ENCODE measurements around the gene SPTY2D1.

DNA sequence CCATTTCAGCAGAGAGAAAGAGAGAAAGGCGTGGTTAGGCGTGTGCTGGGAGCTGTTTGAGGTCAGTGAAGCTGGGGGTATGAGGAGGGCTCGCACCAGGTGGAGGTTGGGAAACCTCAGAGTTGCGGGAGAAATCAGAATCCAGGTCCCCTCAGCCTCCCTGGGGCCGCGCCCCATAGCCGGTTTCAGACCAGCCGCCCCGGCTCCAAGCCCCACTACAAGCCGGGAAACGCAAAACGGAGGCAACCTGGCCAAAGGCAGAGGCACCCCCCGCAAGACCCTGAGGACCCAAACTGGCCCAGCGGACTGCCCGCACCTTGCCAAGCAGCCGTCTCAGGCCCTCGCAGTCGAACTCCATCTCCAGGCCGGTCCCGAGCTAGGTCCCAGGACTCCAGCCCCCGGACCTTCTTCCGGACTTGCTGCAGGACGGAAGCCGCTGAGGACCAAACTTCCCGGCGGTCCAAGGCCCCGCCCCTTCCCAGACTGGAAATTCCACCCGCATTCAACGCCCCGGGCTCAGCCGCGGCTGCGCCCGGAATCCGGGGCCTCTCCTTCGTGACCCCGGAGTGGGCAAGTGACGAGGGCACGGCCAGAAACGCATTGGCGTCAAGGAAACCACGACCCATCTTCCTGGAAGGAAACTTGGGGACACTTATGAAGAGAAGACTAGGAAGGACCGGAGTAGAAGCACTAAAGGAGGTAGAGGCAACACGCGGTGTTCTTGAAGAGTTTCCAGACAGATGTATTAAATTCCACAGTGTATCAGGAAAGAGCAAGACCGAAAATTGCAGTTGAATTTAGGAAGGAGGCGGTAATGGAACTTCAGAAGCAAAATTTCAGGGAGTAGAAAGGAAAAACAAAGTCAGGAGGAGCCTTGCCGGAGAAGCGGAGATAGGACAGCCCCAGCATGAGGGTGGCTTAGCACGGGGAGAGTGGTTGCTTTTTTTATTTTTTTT lies 45.6 kb downstream of the SPTY2D1 start, which contains the start of gene UEVLD:
- TF ChIP-seq, protein P1, sequence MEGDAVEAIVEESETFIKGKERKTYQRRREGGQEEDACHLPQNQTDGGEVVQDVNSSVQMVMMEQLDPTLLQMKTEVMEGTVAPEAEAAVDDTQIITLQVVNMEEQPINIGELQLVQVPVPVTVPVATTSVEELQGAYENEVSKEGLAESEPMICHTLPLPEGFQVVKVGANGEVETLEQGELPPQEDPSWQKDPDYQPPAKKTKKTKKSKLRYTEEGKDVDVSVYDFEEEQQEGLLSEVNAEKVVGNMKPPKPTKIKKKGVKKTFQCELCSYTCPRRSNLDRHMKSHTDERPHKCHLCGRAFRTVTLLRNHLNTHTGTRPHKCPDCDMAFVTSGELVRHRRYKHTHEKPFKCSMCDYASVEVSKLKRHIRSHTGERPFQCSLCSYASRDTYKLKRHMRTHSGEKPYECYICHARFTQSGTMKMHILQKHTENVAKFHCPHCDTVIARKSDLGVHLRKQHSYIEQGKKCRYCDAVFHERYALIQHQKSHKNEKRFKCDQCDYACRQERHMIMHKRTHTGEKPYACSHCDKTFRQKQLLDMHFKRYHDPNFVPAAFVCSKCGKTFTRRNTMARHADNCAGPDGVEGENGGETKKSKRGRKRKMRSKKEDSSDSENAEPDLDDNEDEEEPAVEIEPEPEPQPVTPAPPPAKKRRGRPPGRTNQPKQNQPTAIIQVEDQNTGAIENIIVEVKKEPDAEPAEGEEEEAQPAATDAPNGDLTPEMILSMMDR (IDR thresholded peaks at IDR 0.05), result no peak
- TF ChIP-seq EZH2phosphoT487 (IDR thresholded peaks at IDR 0.05) (no peak), EZH2 (IDR thresholded peaks at IDR 0.05) (peak; percentile 40)
